Fibroblast of mammary gland (primary cell): ENCODE results near the gene CHST8.

Source experiments
- DNase-seq: peaks from one replicate; pipeline ENCODE4 v3.0.0-alpha.2; 2010; ENCODE audit warnings: low read depth
- H3K4me3 ChIP-seq: 2 replicates; pipeline ENCODE4 v1.5.1; 2011; ENCODE audit warnings: low read depth, mild to moderate bottlenecking, low read length, moderate library complexity; ENCODE audit not compliant: control insufficient read depth
- TF ChIP-seq, protein P1 (sequence below): conservative IDR thresholded peaks from 2 replicates; pipeline ENCODE4 v1.5.1; 2011; ENCODE audit warnings: low read depth, low read length, inconsistent platforms; ENCODE audit not compliant: control insufficient read depth, insufficient read depth

CHST8 gene

DNA sequence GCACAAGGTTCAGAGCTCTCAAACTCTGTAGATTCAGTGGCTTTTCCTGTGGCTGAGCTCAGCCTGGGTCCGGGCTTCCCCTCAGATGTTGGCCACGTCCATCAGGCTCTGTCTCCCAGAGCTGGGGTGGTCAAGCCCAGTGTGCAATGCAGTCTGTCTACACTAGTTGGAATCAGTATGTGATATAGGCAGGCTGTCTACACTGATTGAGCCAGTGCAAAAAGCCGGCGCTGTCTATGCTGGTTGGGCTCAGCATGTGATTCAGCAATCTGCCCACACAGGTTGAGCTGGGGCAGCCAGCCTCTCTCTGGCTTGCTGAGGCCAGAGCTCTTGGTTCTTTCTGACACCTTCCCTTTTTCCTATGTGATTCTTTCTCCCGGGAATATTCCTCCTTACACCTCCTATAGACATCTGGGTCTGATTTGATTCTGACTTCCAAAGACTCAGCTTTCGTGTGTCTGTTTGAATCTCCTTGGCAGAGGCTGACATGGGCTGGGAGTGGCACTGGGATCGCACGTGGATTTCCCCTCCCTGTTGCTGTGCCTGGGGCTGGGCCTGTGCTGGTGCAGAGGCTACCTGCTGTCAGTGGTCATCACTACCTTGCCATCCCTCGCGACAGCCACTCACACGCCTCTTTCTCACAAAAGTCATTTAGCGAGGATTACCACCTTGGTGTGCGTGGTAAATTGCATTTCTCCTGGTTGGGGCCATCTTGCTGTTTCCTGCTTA, 9.3 kb downstream of the CHST8 start:
- TF ChIP-seq, protein P1, sequence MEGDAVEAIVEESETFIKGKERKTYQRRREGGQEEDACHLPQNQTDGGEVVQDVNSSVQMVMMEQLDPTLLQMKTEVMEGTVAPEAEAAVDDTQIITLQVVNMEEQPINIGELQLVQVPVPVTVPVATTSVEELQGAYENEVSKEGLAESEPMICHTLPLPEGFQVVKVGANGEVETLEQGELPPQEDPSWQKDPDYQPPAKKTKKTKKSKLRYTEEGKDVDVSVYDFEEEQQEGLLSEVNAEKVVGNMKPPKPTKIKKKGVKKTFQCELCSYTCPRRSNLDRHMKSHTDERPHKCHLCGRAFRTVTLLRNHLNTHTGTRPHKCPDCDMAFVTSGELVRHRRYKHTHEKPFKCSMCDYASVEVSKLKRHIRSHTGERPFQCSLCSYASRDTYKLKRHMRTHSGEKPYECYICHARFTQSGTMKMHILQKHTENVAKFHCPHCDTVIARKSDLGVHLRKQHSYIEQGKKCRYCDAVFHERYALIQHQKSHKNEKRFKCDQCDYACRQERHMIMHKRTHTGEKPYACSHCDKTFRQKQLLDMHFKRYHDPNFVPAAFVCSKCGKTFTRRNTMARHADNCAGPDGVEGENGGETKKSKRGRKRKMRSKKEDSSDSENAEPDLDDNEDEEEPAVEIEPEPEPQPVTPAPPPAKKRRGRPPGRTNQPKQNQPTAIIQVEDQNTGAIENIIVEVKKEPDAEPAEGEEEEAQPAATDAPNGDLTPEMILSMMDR, result no peak
- H3K4me3 ChIP-seq, result no peak overlapping the region
- no peak for DNase-seq

DNA sequence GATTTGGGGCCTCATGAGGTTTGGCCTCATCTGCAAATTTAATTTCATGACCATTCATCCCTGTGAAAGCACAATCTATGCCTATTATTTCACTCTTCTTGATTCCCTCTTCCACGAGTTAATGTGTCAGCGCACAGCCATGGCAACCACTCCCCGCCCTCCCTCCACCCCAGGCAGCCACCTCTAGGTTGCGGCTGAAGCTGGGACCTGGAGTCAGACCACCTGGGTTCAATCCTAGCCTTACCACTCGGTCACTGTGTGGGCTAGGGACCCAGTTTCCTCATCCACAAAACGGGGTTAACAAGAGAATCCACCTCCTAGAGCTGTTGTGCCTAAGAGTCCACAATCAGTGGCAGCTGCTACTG, 9.8 kb downstream of the CHST8 start:
- no peak overlapping the region for H3K4me3 ChIP-seq
- TF ChIP-seq, protein P1, result no peak
- no peak for DNase-seq

DNA sequence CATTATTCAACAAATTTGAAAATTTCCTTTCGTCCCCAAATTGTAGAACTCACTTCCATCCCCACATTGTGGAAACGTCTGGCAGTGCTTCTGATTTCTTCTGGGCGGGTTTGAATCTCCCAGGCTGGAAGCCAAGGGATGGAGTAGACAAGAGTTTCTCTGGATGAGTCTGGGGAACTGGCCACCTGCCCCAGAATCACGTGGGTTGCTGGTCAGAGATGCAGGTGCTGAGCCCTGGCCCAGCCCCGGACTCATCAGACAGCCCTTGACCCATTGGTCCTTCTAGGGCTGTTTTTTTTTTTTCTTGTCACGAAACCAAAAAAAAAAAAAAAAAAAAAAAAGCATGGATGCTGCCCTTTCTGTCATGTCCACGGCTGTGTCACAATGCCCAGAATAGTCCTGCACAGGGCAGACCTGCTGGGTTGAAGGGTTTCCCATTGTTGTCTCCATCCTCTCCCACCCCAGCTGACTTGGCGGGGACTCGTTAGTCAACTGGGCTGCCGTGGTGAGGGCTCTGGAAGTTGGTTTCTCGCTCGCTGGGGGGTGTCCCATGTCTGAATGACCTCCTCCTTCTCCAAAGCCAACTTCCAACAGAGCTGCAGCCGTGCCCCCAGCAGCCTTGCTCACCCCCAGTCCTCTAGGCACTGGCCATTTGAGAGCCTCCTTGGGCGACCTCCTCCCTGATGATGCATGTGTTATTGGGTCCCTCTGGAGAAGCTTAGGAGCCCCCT, 12.8 kb downstream of the CHST8 start:
- H3K4me3 ChIP-seq, result no peak overlapping the region
- TF ChIP-seq, protein P1, result no peak
- no peak for DNase-seq

DNA sequence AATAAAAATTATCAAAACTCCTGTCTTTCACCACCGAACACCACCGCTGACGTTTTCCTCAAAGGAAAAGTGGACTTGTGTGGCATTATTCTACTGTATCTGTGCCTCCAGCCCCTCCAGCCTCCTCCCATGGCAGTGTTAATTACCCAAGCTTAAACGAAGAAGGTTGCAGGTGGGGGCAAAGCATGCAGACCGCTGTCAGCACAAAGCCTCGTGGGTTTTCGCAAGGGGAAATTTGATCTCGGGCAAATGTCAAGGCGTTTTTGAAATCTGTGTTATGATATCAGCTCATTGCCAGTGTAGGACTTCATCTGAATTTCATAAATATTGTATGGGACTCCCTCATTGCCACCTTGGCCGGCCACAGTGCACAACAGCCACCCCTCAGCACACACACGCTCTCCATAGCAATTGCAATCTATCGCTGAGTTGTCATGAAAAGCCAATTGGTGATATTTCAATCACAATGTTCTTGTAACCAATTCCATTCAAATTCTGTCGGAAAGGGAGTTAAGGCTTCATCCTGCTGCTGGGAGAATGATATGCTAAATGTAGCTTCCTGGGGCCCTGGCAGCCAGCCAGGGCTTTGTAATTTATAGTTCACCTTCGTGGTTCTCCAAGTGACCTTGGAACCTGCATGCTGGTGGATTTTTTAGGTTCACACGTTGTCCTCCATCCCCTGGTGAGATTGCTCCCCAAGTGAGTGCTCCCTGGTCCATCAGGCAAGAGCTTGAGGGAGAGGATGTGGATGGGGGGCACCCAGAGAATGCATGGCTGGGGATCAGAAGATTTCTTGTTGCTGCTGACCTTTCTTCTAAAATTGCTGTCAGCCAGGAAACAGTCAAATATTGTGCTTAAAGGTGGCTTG, 16.6 kb downstream of the CHST8 start:
- no peak for DNase-seq
- TF ChIP-seq, protein P1, result no peak
- no peak overlapping the region for H3K4me3 ChIP-seq

DNA sequence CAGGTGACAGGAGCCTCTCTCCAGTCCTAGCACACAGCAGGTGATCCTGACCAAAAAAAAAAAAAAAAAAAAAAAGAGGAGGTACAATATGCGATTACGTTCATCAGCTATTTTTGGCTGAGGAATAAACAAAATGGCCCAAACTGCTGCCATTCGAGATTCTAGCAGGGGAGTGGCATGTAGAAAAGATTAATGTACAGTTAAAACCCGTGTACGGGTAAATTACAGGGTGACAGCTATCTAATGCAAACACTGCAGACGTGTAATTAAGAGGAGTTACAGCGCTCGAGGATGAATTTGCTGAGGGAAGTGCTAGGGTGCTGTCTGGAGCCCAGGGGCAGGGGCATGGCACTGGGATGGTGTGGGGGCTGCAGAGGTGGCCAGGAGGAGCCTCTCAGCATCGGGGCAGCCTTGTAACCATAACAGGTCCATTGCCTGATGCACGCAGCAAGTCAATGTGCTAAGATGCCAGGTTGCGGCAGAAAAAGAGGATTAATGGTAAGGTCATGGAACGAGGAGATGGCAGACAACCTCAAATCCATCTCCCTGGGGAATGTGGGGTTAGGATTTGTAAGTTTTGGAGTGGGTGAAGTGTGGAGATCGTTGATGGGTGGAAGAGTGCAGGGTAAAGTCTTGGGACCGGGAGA, 17.4 kb downstream of the CHST8 start:
- TF ChIP-seq, protein P1, result no peak
- no peak for DNase-seq
- H3K4me3 ChIP-seq, result no peak overlapping the region

DNA sequence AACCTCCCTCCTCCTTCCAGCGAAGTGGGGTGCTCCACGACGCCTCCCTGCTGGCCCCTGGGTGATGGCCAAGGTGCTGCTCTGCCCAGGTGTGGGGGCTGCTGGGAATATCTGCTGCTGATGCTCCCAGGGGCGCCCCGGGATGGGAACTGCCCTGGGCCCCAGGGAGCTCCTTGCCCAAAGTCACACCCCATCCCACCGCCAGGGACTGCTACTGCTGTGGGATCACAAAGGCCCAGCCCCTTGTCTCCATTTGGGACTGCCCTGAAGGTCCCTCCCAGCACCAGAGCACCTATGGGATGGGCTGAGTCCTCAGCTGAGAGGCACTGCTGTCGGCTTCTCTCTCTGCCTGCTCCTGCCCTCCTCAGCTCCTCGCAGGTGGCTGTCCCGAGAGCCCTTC, 19.0 kb downstream of the CHST8 start:
- TF ChIP-seq, protein P1, result no peak
- H3K4me3 ChIP-seq, result no peak overlapping the region
- DNase-seq, result no peak
